NCI-H345 treated with DMSO at 0.1 percent for 48 hours (cell line): Measurements from ENCODE around the gene ATP6V0A1.
"Not testable (repeated sequence)": the region's sequence is repeated elsewhere in the genome, so short reads cannot be mapped to it uniquely, and the experiment has no call there.

ENCODE experiments used
- DNase-seq: peaks from one replicate; lab custom pipeline; 2025; ENCODE audit not compliant: unreplicated experiment; lab: John Stamatoyannopoulos, UW

Gene ATP6V0A1

GRCh38 chr17:42537826-42538451, 79.3 kb downstream of the ATP6V0A1 start:
- DNase-seq: no peak

- no peak for DNase-seq
These were observed 79.8 kb downstream of the ATP6V0A1 start for GRCh38 chr17:42538482-42538881.

- DNase-seq: not testable (repeated sequence)
These were observed 81.9 kb downstream of the ATP6V0A1 start for GRCh38 chr17:42540558-42540957.

GRCh38 chr17:42541041-42541833, 82.6 kb downstream of the ATP6V0A1 start:
- no peak for DNase-seq

- DNase-seq: no peak
These were observed 84.8 kb downstream of the ATP6V0A1 start for GRCh38 chr17:42543190-42544079.

- no peak for DNase-seq
These were observed 86.2 kb downstream of the ATP6V0A1 start for GRCh38 chr17:42544874-42545283.

- DNase-seq: not testable (repeated sequence)
These were observed 87.3 kb downstream of the ATP6V0A1 start for GRCh38 chr17:42545755-42546505.

- DNase-seq: no peak
These were observed 88.4 kb downstream of the ATP6V0A1 start for GRCh38 chr17:42547001-42547461.

- DNase-seq: no peak
These were observed 89.0 kb downstream of the ATP6V0A1 start for GRCh38 chr17:42547698-42548069.

- DNase-seq: peak; percentile 71
These were observed 89.6 kb downstream of the ATP6V0A1 start for GRCh38 chr17:42548070-42548837.

- no peak for DNase-seq
These were observed 90.5 kb downstream of the ATP6V0A1 start for GRCh38 chr17:42548993-42549755.

- DNase-seq: not testable (repeated sequence)
These were observed 94.1 kb downstream of the ATP6V0A1 start, which contains the start of gene HSD17B1 for GRCh38 chr17:42552736-42553135. HSD17B1 (plus strand) TSS chr17:42552923; CDS start chr17:42552934, 11 bp downstream.

GRCh38 chr17:42553161-42553818, 94.6 kb downstream of the ATP6V0A1 start:
- no peak for DNase-seq

GRCh38 chr17:42553866-42554249, 95.2 kb downstream of the ATP6V0A1 start:
- DNase-seq: no peak

GRCh38 chr17:42554250-42555121, 95.8 kb downstream of the ATP6V0A1 start:
- peak; percentile 44 for DNase-seq

GRCh38 chr17:42555122-42555622, 96.5 kb downstream of the ATP6V0A1 start:
- no peak for DNase-seq

GRCh38 chr17:42555961-42556617, 97.4 kb downstream of the ATP6V0A1 start:
- not testable (repeated sequence) for DNase-seq
